A549 treated with Mapracorat at 1 μM for 4 hours (cell line): ENCODE measurements around the gene CNMD. TPM values are rescaled to one million over a fixed set of nuclear protein-coding genes. Genes with fewer than 3 reads are reported as not detected.

ENCODE experiments used
- total RNA-seq: library from RNA; stranded (reverse); fragments of 200-300 nt; extraction: Qiagen RNA extraction; gene quantifications from 5 replicates; pipeline ENCODE4 v1.2.3, GENCODE V29; 2022

Gene CNMD
- not detected in 5 replicates for total RNA-seq

GRCh38 chr13:52739468-52740071 is at the start of gene CNMD:
Gene CNMD, minus strand, starts transcription at chr13:52739820. Its CDS starts 119 bp downstream, at chr13:52739701.

Other genes starting within 250 kb of the CNMD start
- 4.1 to 6.7 TPM (median 5.8 TPM) in 5 replicates for gene HNRNPA1L2, start 97.4 kb downstream of the CNMD start, total RNA-seq
- gene SUGT1, start 87.0 kb downstream of the CNMD start, total RNA-seq, result 39.2 to 44.4 TPM (median 39.8 TPM) in 5 replicates
- not detected in 5 replicates for gene PCDH8, start 108.8 kb upstream of the CNMD start, total RNA-seq